ENCODE data around the gene VTCN1. TPM values are rescaled to one million over a fixed set of nuclear protein-coding genes. Genes with fewer than 3 reads are reported as not detected.

VTCN1 gene
- total RNA-seq, 1 experiment from 2014 or later, result not detected

- no peak for TF ChIP-seq ATF2 (CRISPR knock-in tag; IDR thresholded peaks at IDR 0.05; ENCODE audit: borderline replicate concordance, low read depth)
- no peak for TF ChIP-seq SOX15 (CRISPR knock-in tag; IDR thresholded peaks at IDR 0.05)
Observed at GRCh38 chr1:117143871-117144270, 66.9 kb downstream of the VTCN1 start (continued).

- no peak overlapping the region for H3K4me3 Mint-ChIP-seq
- no peak for DNase-seq (ENCODE audit: low spot score)
- TF ChIP-seq IRF1 (CRISPR knock-in tag; IDR thresholded peaks at IDR 0.05) (no peak), CREB1 (CRISPR knock-in tag; IDR thresholded peaks at IDR 0.05) (no peak), TCF7 (CRISPR knock-in tag; IDR thresholded peaks at IDR 0.05; ENCODE audit: low read depth) (no peak), ZNF281 (CRISPR knock-in tag; IDR thresholded peaks at IDR 0.05) (no peak), E2F5 (CRISPR knock-in tag; IDR thresholded peaks at IDR 0.05) (no peak), CREM (CRISPR knock-in tag; IDR thresholded peaks at IDR 0.05) (no peak), ZNF512 (CRISPR knock-in tag; IDR thresholded peaks at IDR 0.05; ENCODE audit: borderline replicate concordance) (no peak), ZNF416 (CRISPR knock-in tag; IDR thresholded peaks at IDR 0.05) (no peak), ZNF317 (CRISPR knock-in tag; IDR thresholded peaks at IDR 0.05; ENCODE audit: borderline replicate concordance, low read depth) (no peak), AFF4 (CRISPR knock-in tag; IDR thresholded peaks at IDR 0.05; ENCODE audit: borderline replicate concordance) (no peak), JUN (CRISPR knock-in tag; IDR thresholded peaks at IDR 0.05) (no peak), GRHL2 (CRISPR knock-in tag; IDR thresholded peaks at IDR 0.05; ENCODE audit: insufficient replicate concordance, severe bottlenecking) (no peak), ESRRA (CRISPR knock-in tag; IDR thresholded peaks at IDR 0.05; ENCODE audit: borderline replicate concordance) (no peak), ZNF232 (CRISPR knock-in tag; IDR thresholded peaks at IDR 0.05) (no peak), ATF2 (CRISPR knock-in tag; IDR thresholded peaks at IDR 0.05; ENCODE audit: borderline replicate concordance, low read depth) (no peak), ZNF263 (CRISPR knock-in tag; IDR thresholded peaks at IDR 0.05; ENCODE audit: low read depth) (no peak)
- no peaks in the 10 kb centered on the region for H3K36me3 Mint-ChIP-seq
- no peak for ATAC-seq
- no peak overlapping the region for H3K27ac Mint-ChIP-seq
- no peaks in the 10 kb centered on the region for H3K27me3 Mint-ChIP-seq (ENCODE audit: low read depth)
- ChIA-PET POLR2A (no interaction called here), CTCF (interaction anchor here (1.0 kb wide), 1 partner anchor 15 kb away, joined by 3 read pairs; no protein-coding TSS in a partner anchor)
- no peaks in the 10 kb centered on the region for H3K9me3 Mint-ChIP-seq
- H3K4me1 Mint-ChIP-seq, result peaks cover 19% of the 10 kb centered on the region
Observed at GRCh38 chr1:117143172-117143571, 67.6 kb downstream of the VTCN1 start.

Measured in WTC11 (cell line).